Measurements from ENCODE around the gene DDX60. TPM values are rescaled to one million over a fixed set of nuclear protein-coding genes. Genes with fewer than 3 reads are reported as not detected.

The DDX60 gene
- polyA plus RNA-seq, 1 of the 3 experiments (the other 2 are of a cell fraction): 2.7 TPM

GRCh38 chr4:168174308-168174707 lies 144.2 kb downstream of the DDX60 start:
- TF ChIP-seq USF1 (IDR thresholded peaks at IDR 0.05; ENCODE audit: borderline replicate concordance, low read depth): no peak
- no peak for TF ChIP-seq FOXM1 (IDR thresholded peaks at IDR 0.05; ENCODE audit: low read depth)
- no peak for TF ChIP-seq JUND (IDR thresholded peaks at IDR 0.05)
- TF ChIP-seq GATA2 (CRISPR knock-in tag; IDR thresholded peaks at IDR 0.05): no peak
- no peak for TF ChIP-seq YY1 (IDR thresholded peaks at IDR 0.05; ENCODE audit: low read depth)
- no peak for TF ChIP-seq NRF1 (IDR thresholded peaks at IDR 0.05; ENCODE audit: low read depth, low read length)
- no peak for TF ChIP-seq CHD2 (IDR thresholded peaks at IDR 0.05; ENCODE audit: low read length, partially characterized antibody)
- TF ChIP-seq FOXJ3 (CRISPR knock-in tag; IDR thresholded peaks at IDR 0.05): no peak
- TF ChIP-seq RCOR1 (IDR thresholded peaks at IDR 0.05; ENCODE audit: low read length): no peak
- TF ChIP-seq MXI1 (IDR thresholded peaks at IDR 0.05; ENCODE audit: low read depth, low read length): no peak
- TF ChIP-seq ZBTB33 (IDR thresholded peaks at IDR 0.05; ENCODE audit: borderline replicate concordance, low read depth): no peak
- no peak for TF ChIP-seq GABPA (IDR thresholded peaks at IDR 0.05; ENCODE audit: low read depth)
- TF ChIP-seq MEF2A (IDR thresholded peaks at IDR 0.05; ENCODE audit: borderline replicate concordance, low read depth): no peak
- no peak for TF ChIP-seq USF2 (IDR thresholded peaks at IDR 0.05; ENCODE audit: borderline replicate concordance, low read depth, low read length)
- no peak for TF ChIP-seq RXRA (IDR thresholded peaks at IDR 0.05; ENCODE audit: borderline replicate concordance, low read depth)
- Histone ChIP-seq H3K9me3 (no peaks in the 10 kb centered on the region), H2AFZ (ENCODE audit: low read depth) (no peak overlapping the region), H3K27ac (ENCODE audit: low read depth in 2 of 2, low read length in 1 of 2) (no peak overlapping the region), H3K79me2 (ENCODE audit: insufficient read depth) (no peaks in the 10 kb centered on the region), H3F3A (replicated peaks; ENCODE audit: insufficient read depth) (no peaks in the 10 kb centered on the region), H3K4me2 (no peak overlapping the region), H3K27me3 (ENCODE audit: insufficient read depth) (no peaks in the 10 kb centered on the region), H3K36me3 (replicated peaks in 1 of 2; ENCODE audit: control insufficient read depth in 1 of 2, insufficient read depth in 2 of 2, low read length in 1 of 2) (no peaks in the 10 kb centered on the region), H3K9ac (no peak overlapping the region), H4K20me1 (ENCODE audit: insufficient read depth) (no peaks in the 10 kb centered on the region), H3K4me3 (ENCODE audit: low read depth in 2 of 2, low read length in 1 of 2) (no peak overlapping the region), H3K9me2 (no peaks in the 10 kb centered on the region), H3K4me1 (ENCODE audit: control insufficient read depth in 1 of 2, insufficient read depth in 2 of 2, low read depth in 1 of 2, low read length in 1 of 2) (no peaks in the 10 kb centered on the region)
- CTCF ChIA-PET: interaction anchor here (1.7 to 1.9 kb wide), 2 partner anchors 9 to 21 kb away, joined by 6 to 7 read pairs; no protein-coding TSS in a partner anchor
- WGBS (ENCODE audit: low lambda C conversion rate): 91% methylated on average over 6 of the region's 6 CpGs
- no peak for DNase-seq
- POLR2A ChIA-PET: no interaction called here

- no peak overlapping the region for H3K4me2 ChIP-seq
- CTCF ChIA-PET: interaction anchor here (1.3 to 1.5 kb wide), 2 partner anchors 14 to 16 kb away, joined by 4 to 5 read pairs; no protein-coding TSS in a partner anchor
- H3K9me2 ChIP-seq: no peaks in the 10 kb centered on the region
- no peak overlapping the region for H3K27ac ChIP-seq (ENCODE audit: low read depth in 2 of 2, low read length in 1 of 2)
- H3K9ac ChIP-seq: no peak overlapping the region
- H4K20me1 ChIP-seq (ENCODE audit: insufficient read depth): no peaks in the 10 kb centered on the region
- H3K4me3 ChIP-seq (ENCODE audit: low read depth in 2 of 2, low read length in 1 of 2): no peak overlapping the region
- H3F3A ChIP-seq (replicated peaks; ENCODE audit: insufficient read depth): no peaks in the 10 kb centered on the region
- H3K4me1 ChIP-seq (ENCODE audit: control insufficient read depth in 1 of 2, insufficient read depth in 2 of 2, low read depth in 1 of 2, low read length in 1 of 2): no peaks in the 10 kb centered on the region
- no peak overlapping the region for H2AFZ ChIP-seq (ENCODE audit: low read depth)
- 64% methylated on average over 6 of the region's 6 CpGs for WGBS (ENCODE audit: low lambda C conversion rate)
- H3K27me3 ChIP-seq (ENCODE audit: insufficient read depth): no peaks in the 10 kb centered on the region
- POLR2A ChIA-PET: no interaction called here
- H3K79me2 ChIP-seq (ENCODE audit: insufficient read depth): no peaks in the 10 kb centered on the region
- DNase-seq: no peak
- H3K9me3 ChIP-seq: no peaks in the 10 kb centered on the region
- H3K36me3 ChIP-seq (replicated peaks in 1 of 2; ENCODE audit: control insufficient read depth in 1 of 2, insufficient read depth in 2 of 2, low read length in 1 of 2): no peaks in the 10 kb centered on the region
- TF ChIP-seq TEAD4 (IDR thresholded peaks at IDR 0.05; ENCODE audit: borderline replicate concordance, insufficient read depth) (no peak), GATA2 (CRISPR knock-in tag; IDR thresholded peaks at IDR 0.05) (no peak), EZH2phosphoT487 (IDR thresholded peaks at IDR 0.05; ENCODE audit: borderline replicate concordance, low read depth) (no peak), CHD2 (IDR thresholded peaks at IDR 0.05; ENCODE audit: low read length, partially characterized antibody) (no peak), FOXJ3 (CRISPR knock-in tag; IDR thresholded peaks at IDR 0.05) (no peak), PBX3 (IDR thresholded peaks at IDR 0.05) (no peak), MXI1 (IDR thresholded peaks at IDR 0.05; ENCODE audit: low read depth, low read length) (no peak), USF1 (IDR thresholded peaks at IDR 0.05; ENCODE audit: borderline replicate concordance, low read depth) (no peak), NFIC (IDR thresholded peaks at IDR 0.05; ENCODE audit: borderline replicate concordance) (no peak), ZBTB33 (IDR thresholded peaks at IDR 0.05; ENCODE audit: borderline replicate concordance, low read depth) (no peak), JUND (IDR thresholded peaks at IDR 0.05) (no peak)
Measured at GRCh38 chr4:168167714-168168284, 150.8 kb downstream of the DDX60 start.
